ENCODE measurements around the gene RLF.

Gene RLF

GRCh38 chr1:40179496-40180089 is 18.4 kb downstream of the RLF start:
- no peak overlapping the region for H4K8ac ChIP-seq (ENCODE audit: low read depth, low read length)
- H2BK15ac ChIP-seq (ENCODE audit: low read length): no peak overlapping the region
- H3K9me3 ChIP-seq (replicated peaks in 1 of 2; ENCODE audit: control insufficient read depth in 2 of 2, insufficient read depth in 1 of 2, low read depth in 1 of 2, low read length in 2 of 2): peaks cover 0 to 6% of the 10 kb centered on the region in 2 donors
- no peaks in the 10 kb centered on the region for H3K4me1 ChIP-seq (ENCODE audit: control insufficient read depth in 2 of 2, insufficient read depth in 1 of 2, low read depth in 1 of 2, low read length in 2 of 2)
- no peak overlapping the region for H4K91ac ChIP-seq (ENCODE audit: low read depth, low read length, poor library complexity)
- no peaks in the 10 kb centered on the region for H3K36me3 ChIP-seq (replicated peaks in 1 of 2; ENCODE audit: control insufficient read depth in 2 of 2, insufficient read depth in 2 of 2, low read length in 2 of 2)
- no peak overlapping the region for H3K27ac ChIP-seq (replicated peaks; ENCODE audit: low read length)
- H3K4ac ChIP-seq (ENCODE audit: low read length): no peak overlapping the region
- no CpG with 5 or more reads among the region's 3 CpGs for WGBS, 2 donors (ENCODE audit: extremely low coverage in 2 of 2, insufficient read length in 2 of 2, insufficient replicate concordance in 1 of 2)
- no peak overlapping the region for H3K14ac ChIP-seq (ENCODE audit: low read length)
- H3K9ac ChIP-seq (ENCODE audit: low read depth, low read length, poor library complexity): no peak overlapping the region
- H2BK12ac ChIP-seq (ENCODE audit: low read length): no peak overlapping the region
- H3K4me3 ChIP-seq (ENCODE audit: low read length in 2 of 2): no peak overlapping the region
- no peak overlapping the region for H3K18ac ChIP-seq (ENCODE audit: low read length)
- no peak overlapping the region for H3K23ac ChIP-seq (ENCODE audit: low read depth, low read length, poor library complexity)
- no peak for DNase-seq (ENCODE audit: low spot score)
- no peak overlapping the region for H2BK120ac ChIP-seq (ENCODE audit: low read depth, low read length)
- peaks cover 6% of the 10 kb centered on the region for H3K79me1 ChIP-seq (ENCODE audit: low read depth, low read length)
- H3K27me3 ChIP-seq (ENCODE audit: control insufficient read depth in 3 of 3, insufficient read depth in 3 of 3, low read depth in 1 of 3, low read length in 3 of 3): no peaks in the 10 kb centered on the region
- H3K4me2 ChIP-seq (ENCODE audit: insufficient read depth, low read length, poor library complexity, severe bottlenecking): no peak overlapping the region
- H2AFZ ChIP-seq (ENCODE audit: low read length): no peak overlapping the region
- H2AK5ac ChIP-seq (ENCODE audit: low read depth, low read length): no peak overlapping the region
- no peak overlapping the region for H2BK5ac ChIP-seq (ENCODE audit: low read length)

GRCh38 chr1:40183055-40183710 is 22.0 kb downstream of the RLF start:
- no CpG with 5 or more reads among the region's 3 CpGs for WGBS, 2 donors (ENCODE audit: extremely low coverage in 2 of 2, insufficient read length in 2 of 2, insufficient replicate concordance in 1 of 2)
- Histone ChIP-seq H2BK15ac (ENCODE audit: low read length) (no peak overlapping the region), H2BK120ac (ENCODE audit: low read depth, low read length) (no peak overlapping the region), H3K4ac (ENCODE audit: low read length) (no peak overlapping the region), H3K27me3 (ENCODE audit: control insufficient read depth in 3 of 3, insufficient read depth in 3 of 3, low read depth in 1 of 3, low read length in 3 of 3) (no peaks in the 10 kb centered on the region), H3K36me3 (replicated peaks in 1 of 2; ENCODE audit: control insufficient read depth in 2 of 2, insufficient read depth in 2 of 2, low read length in 2 of 2) (no peaks in the 10 kb centered on the region), H2AK5ac (ENCODE audit: low read depth, low read length) (no peak overlapping the region), H3K4me3 (ENCODE audit: low read length in 2 of 2) (no peak overlapping the region), H2BK5ac (ENCODE audit: low read length) (no peak overlapping the region), H3K4me2 (ENCODE audit: insufficient read depth, low read length, poor library complexity, severe bottlenecking) (no peak overlapping the region), H3K4me1 (ENCODE audit: control insufficient read depth in 2 of 2, insufficient read depth in 1 of 2, low read depth in 1 of 2, low read length in 2 of 2) (no peaks in the 10 kb centered on the region), H3K18ac (ENCODE audit: low read length) (no peak overlapping the region), H3K14ac (ENCODE audit: low read length) (no peak overlapping the region), H4K8ac (ENCODE audit: low read depth, low read length) (no peak overlapping the region), H3K23ac (ENCODE audit: low read depth, low read length, poor library complexity) (no peak overlapping the region), H3K9me3 (replicated peaks in 1 of 2; ENCODE audit: control insufficient read depth in 2 of 2, insufficient read depth in 1 of 2, low read depth in 1 of 2, low read length in 2 of 2) (no peaks in the 10 kb centered on the region), H4K91ac (ENCODE audit: low read depth, low read length, poor library complexity) (no peak overlapping the region), H3K9ac (ENCODE audit: low read depth, low read length, poor library complexity) (no peak overlapping the region), H2AFZ (ENCODE audit: low read length) (no peak overlapping the region), H2BK12ac (ENCODE audit: low read length) (no peak overlapping the region), H3K79me1 (ENCODE audit: low read depth, low read length) (peaks cover 11% of the 10 kb centered on the region), H3K27ac (replicated peaks; ENCODE audit: low read length) (no peak overlapping the region)
- DNase-seq (ENCODE audit: low spot score): no peak

GRCh38 chr1:40184193-40184592 is 23.0 kb downstream of the RLF start:
- no CpG with 5 or more reads among the region's 1 CpG for WGBS, 2 donors (ENCODE audit: extremely low coverage in 2 of 2, insufficient read length in 2 of 2, insufficient replicate concordance in 1 of 2)
- Histone ChIP-seq H3K14ac (ENCODE audit: low read length) (no peak overlapping the region), H3K18ac (ENCODE audit: low read length) (no peak overlapping the region)

GRCh38 chr1:40185951-40186864 is 25.0 kb downstream of the RLF start:
- Histone ChIP-seq H3K27ac (replicated peaks; ENCODE audit: low read length) (peak overlapping the region; percentile 8), H3K9ac (ENCODE audit: low read depth, low read length, poor library complexity) (no peak overlapping the region), H3K9me3 (replicated peaks in 1 of 2; ENCODE audit: control insufficient read depth in 2 of 2, insufficient read depth in 1 of 2, low read depth in 1 of 2, low read length in 2 of 2) (peaks cover 0 to 2% of the 10 kb centered on the region in 2 donors), H3K18ac (ENCODE audit: low read length) (no peak overlapping the region), H3K4me2 (ENCODE audit: insufficient read depth, low read length, poor library complexity, severe bottlenecking) (no peak overlapping the region), H2BK12ac (ENCODE audit: low read length) (no peak overlapping the region), H2AFZ (ENCODE audit: low read length) (no peak overlapping the region), H3K4ac (ENCODE audit: low read length) (no peak overlapping the region), H4K91ac (ENCODE audit: low read depth, low read length, poor library complexity) (no peak overlapping the region), H3K23ac (ENCODE audit: low read depth, low read length, poor library complexity) (no peak overlapping the region), H3K14ac (ENCODE audit: low read length) (no peak overlapping the region), H4K8ac (ENCODE audit: low read depth, low read length) (no peak overlapping the region), H2BK15ac (ENCODE audit: low read length) (no peak overlapping the region), H2BK5ac (ENCODE audit: low read length) (no peak overlapping the region), H3K27me3 (ENCODE audit: control insufficient read depth in 3 of 3, insufficient read depth in 3 of 3, low read depth in 1 of 3, low read length in 3 of 3) (no peaks in the 10 kb centered on the region), H3K4me3 (ENCODE audit: low read length in 2 of 2) (no peak overlapping the region), H3K79me1 (ENCODE audit: low read depth, low read length) (peaks cover 7% of the 10 kb centered on the region), H2AK5ac (ENCODE audit: low read depth, low read length) (no peak overlapping the region), H3K36me3 (replicated peaks in 1 of 2; ENCODE audit: control insufficient read depth in 2 of 2, insufficient read depth in 2 of 2, low read length in 2 of 2) (peaks cover 4 to 25% of the 10 kb centered on the region in 2 donors), H3K4me1 (ENCODE audit: control insufficient read depth in 2 of 2, insufficient read depth in 1 of 2, low read depth in 1 of 2, low read length in 2 of 2) (no peaks in the 10 kb centered on the region), H2BK120ac (ENCODE audit: low read depth, low read length) (no peak overlapping the region)
- no CpG with 5 or more reads among the region's 7 CpGs for WGBS, 2 donors (ENCODE audit: extremely low coverage in 2 of 2, insufficient read length in 2 of 2, insufficient replicate concordance in 1 of 2)
- DNase-seq (ENCODE audit: low spot score): no peak

More at GRCh38 chr1:40184193-40184592, 23.0 kb downstream of the RLF start:
- H2AK5ac ChIP-seq (ENCODE audit: low read depth, low read length): no peak overlapping the region
- DNase-seq (ENCODE audit: low spot score): no peak
- no peaks in the 10 kb centered on the region for H3K27me3 ChIP-seq (ENCODE audit: control insufficient read depth in 3 of 3, insufficient read depth in 3 of 3, low read depth in 1 of 3, low read length in 3 of 3)
- H2BK12ac ChIP-seq (ENCODE audit: low read length): no peak overlapping the region
- no peak overlapping the region for H3K9ac ChIP-seq (ENCODE audit: low read depth, low read length, poor library complexity)
- no peak overlapping the region for H3K27ac ChIP-seq (replicated peaks; ENCODE audit: low read length)
- H3K36me3 ChIP-seq (replicated peaks in 1 of 2; ENCODE audit: control insufficient read depth in 2 of 2, insufficient read depth in 2 of 2, low read length in 2 of 2): peaks cover 3 to 5% of the 10 kb centered on the region in 2 donors
- H4K8ac ChIP-seq (ENCODE audit: low read depth, low read length): no peak overlapping the region
- H3K79me1 ChIP-seq (ENCODE audit: low read depth, low read length): peaks cover 9% of the 10 kb centered on the region
- H2BK120ac ChIP-seq (ENCODE audit: low read depth, low read length): no peak overlapping the region
- H3K23ac ChIP-seq (ENCODE audit: low read depth, low read length, poor library complexity): no peak overlapping the region
- no peak overlapping the region for H4K91ac ChIP-seq (ENCODE audit: low read depth, low read length, poor library complexity)
- no peak overlapping the region for H3K4ac ChIP-seq (ENCODE audit: low read length)
- no peaks in the 10 kb centered on the region for H3K4me1 ChIP-seq (ENCODE audit: control insufficient read depth in 2 of 2, insufficient read depth in 1 of 2, low read depth in 1 of 2, low read length in 2 of 2)
- H3K4me2 ChIP-seq (ENCODE audit: insufficient read depth, low read length, poor library complexity, severe bottlenecking): no peak overlapping the region
- H2BK5ac ChIP-seq (ENCODE audit: low read length): no peak overlapping the region
- H3K4me3 ChIP-seq (ENCODE audit: low read length in 2 of 2): no peak overlapping the region
- no peak overlapping the region for H2AFZ ChIP-seq (ENCODE audit: low read length)
- H3K9me3 ChIP-seq (replicated peaks in 1 of 2; ENCODE audit: control insufficient read depth in 2 of 2, insufficient read depth in 1 of 2, low read depth in 1 of 2, low read length in 2 of 2): peaks cover 0 to 2% of the 10 kb centered on the region in 2 donors
- no peak overlapping the region for H2BK15ac ChIP-seq (ENCODE audit: low read length)

Measured in neuronal stem cell (in vitro differentiated cells).